ENCODE data around the gene MGA. TPM values are rescaled to one million over a fixed set of nuclear protein-coding genes. Genes with fewer than 3 reads are reported as not detected.

The MGA gene
- polyA plus RNA-seq, 3 donors = 2.7 to 6.9 (median 4.2) TPM

DNA sequence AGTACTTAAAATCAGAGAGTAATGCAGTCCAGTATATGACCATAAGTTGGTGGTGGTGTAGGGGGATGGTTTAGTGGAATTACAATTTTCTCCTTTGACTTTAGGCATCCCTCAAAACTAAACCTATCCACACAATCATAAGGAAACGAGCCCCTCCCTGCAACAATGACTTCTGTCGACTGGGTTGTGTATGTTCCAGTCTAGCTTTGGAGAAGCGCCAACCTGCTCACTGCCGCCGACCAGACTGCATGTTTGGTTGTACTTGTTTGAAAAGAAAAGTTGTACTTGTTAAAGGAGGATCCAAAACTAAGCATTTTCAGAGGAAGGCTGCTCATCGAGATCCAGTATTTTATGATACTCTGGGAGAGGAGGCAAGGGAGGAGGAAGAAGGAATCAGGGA lies 52.8 kb downstream of the MGA start:
- TF ChIP-seq, protein P1, sequence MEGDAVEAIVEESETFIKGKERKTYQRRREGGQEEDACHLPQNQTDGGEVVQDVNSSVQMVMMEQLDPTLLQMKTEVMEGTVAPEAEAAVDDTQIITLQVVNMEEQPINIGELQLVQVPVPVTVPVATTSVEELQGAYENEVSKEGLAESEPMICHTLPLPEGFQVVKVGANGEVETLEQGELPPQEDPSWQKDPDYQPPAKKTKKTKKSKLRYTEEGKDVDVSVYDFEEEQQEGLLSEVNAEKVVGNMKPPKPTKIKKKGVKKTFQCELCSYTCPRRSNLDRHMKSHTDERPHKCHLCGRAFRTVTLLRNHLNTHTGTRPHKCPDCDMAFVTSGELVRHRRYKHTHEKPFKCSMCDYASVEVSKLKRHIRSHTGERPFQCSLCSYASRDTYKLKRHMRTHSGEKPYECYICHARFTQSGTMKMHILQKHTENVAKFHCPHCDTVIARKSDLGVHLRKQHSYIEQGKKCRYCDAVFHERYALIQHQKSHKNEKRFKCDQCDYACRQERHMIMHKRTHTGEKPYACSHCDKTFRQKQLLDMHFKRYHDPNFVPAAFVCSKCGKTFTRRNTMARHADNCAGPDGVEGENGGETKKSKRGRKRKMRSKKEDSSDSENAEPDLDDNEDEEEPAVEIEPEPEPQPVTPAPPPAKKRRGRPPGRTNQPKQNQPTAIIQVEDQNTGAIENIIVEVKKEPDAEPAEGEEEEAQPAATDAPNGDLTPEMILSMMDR (IDR thresholded peaks at IDR 0.05) = no peak
- Histone ChIP-seq H3K27me3 (ENCODE audit: control insufficient read depth in 2 of 2, insufficient read depth in 2 of 2, low read length in 2 of 2) (no peaks in the 10 kb centered on the region), H3K79me2 (ENCODE audit: insufficient read depth, low read length) (no peaks in the 10 kb centered on the region), H3K4me1 (ENCODE audit: control insufficient read depth in 1 of 2, insufficient read depth in 2 of 2, low read length in 2 of 2) (no peaks in the 10 kb centered on the region), H4K20me1 (ENCODE audit: insufficient read depth, low read length) (no peaks in the 10 kb centered on the region), H3K4me2 (replicated peaks; ENCODE audit: extremely low read depth, low read length, poor library complexity, severe bottlenecking) (no peak overlapping the region), H2AFZ (ENCODE audit: insufficient read depth, low read depth, low read length, poor library complexity, severe bottlenecking) (no peak overlapping the region), H3K9ac (ENCODE audit: insufficient read depth, low read length, poor library complexity, severe bottlenecking) (no peak overlapping the region), H3K27ac (ENCODE audit: low read depth in 1 of 2, low read length in 2 of 2) (no peak overlapping the region), H3K4me3 (replicated peaks in 1 of 3; ENCODE audit: low read depth in 2 of 3, low read length in 3 of 3) (no peak overlapping the region), H3K9me3 (replicated peaks in 1 of 2; ENCODE audit: control insufficient read depth in 1 of 2, insufficient read depth in 1 of 2, low read length in 2 of 2) (no peaks in the 10 kb centered on the region), H3K36me3 (replicated peaks in 1 of 2; ENCODE audit: control insufficient read depth in 1 of 2, insufficient read depth in 2 of 2, low read length in 2 of 2) (peaks cover 55 to 77% of the 10 kb centered on the region in 2 donors)
- no peak overlapping the region for H3K4me3 Mint-ChIP-seq
- no peak for DNase-seq
- peak overlapping the region in 1 of 7 donors; percentile 39 for H3K27ac Mint-ChIP-seq
- intact Hi-C loops (cut with micrococcal nuclease) = no loop called here
- 100% methylated on average over 1 of the region's 6 CpGs for WGBS (ENCODE audit: insufficient coverage)
- peaks cover 57 to 69% of the 10 kb centered on the region in 2 donors for H3K36me3 Mint-ChIP-seq
- no peaks in the 10 kb centered on the region for H3K4me1 Mint-ChIP-seq
- H3K9me3 Mint-ChIP-seq = no peaks in the 10 kb centered on the region
- no peaks in the 10 kb centered on the region for H3K27me3 Mint-ChIP-seq (ENCODE audit: low read depth in 3 of 3)

DNA sequence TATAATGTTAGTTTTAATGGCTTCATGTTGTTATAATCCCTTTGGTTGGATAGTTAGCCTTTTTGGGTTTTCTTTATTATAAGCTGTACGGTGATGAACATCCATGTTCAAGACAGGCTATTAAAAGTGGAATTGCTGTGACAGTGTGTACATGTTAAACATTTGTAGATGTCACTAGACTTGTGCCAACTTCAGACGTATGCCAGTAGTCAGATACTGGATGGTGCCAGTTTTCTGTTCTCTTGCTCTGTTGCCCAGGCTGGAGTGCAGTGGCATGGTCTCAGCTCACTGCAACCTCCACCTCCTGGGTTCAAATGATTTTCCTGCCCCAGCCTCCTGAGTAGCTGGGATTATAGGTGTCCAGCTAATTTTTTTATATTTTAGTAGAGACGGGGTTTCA lies 54.1 kb downstream of the MGA start:
- WGBS (ENCODE audit: insufficient coverage) = 98% methylated on average over 3 of the region's 3 CpGs
- TF ChIP-seq, protein P1 (IDR thresholded peaks at IDR 0.05) = no peak
- no peaks in the 10 kb centered on the region for H3K4me1 ChIP-seq (ENCODE audit: control insufficient read depth in 1 of 2, insufficient read depth in 2 of 2, low read length in 2 of 2)
- no peaks in the 10 kb centered on the region for H3K27me3 ChIP-seq (ENCODE audit: control insufficient read depth in 2 of 2, insufficient read depth in 2 of 2, low read length in 2 of 2)
- H3K36me3 ChIP-seq (replicated peaks in 1 of 2; ENCODE audit: control insufficient read depth in 1 of 2, insufficient read depth in 2 of 2, low read length in 2 of 2) = peaks cover 54 to 72% of the 10 kb centered on the region in 2 donors
- Mint-ChIP-seq H3K4me3 (no peak overlapping the region), H3K27ac (no peak overlapping the region), H3K4me1 (no peaks in the 10 kb centered on the region), H3K36me3 (peaks cover 44 to 62% of the 10 kb centered on the region in 2 donors), H3K9me3 (no peaks in the 10 kb centered on the region), H3K27me3 (ENCODE audit: low read depth in 3 of 3) (no peaks in the 10 kb centered on the region)
- no peak overlapping the region for H3K4me3 ChIP-seq (replicated peaks in 1 of 3; ENCODE audit: low read depth in 2 of 3, low read length in 3 of 3)
- no peaks in the 10 kb centered on the region for H3K79me2 ChIP-seq (ENCODE audit: insufficient read depth, low read length)
- H3K9me3 ChIP-seq (replicated peaks in 1 of 2; ENCODE audit: control insufficient read depth in 1 of 2, insufficient read depth in 1 of 2, low read length in 2 of 2) = no peaks in the 10 kb centered on the region
- no peak overlapping the region for H2AFZ ChIP-seq (ENCODE audit: insufficient read depth, low read depth, low read length, poor library complexity, severe bottlenecking)
- H3K27ac ChIP-seq (ENCODE audit: low read depth in 1 of 2, low read length in 2 of 2) = no peak overlapping the region
- DNase-seq = no peak
- no peak overlapping the region for H3K9ac ChIP-seq (ENCODE audit: insufficient read depth, low read length, poor library complexity, severe bottlenecking)
- no peak overlapping the region for H3K4me2 ChIP-seq (replicated peaks; ENCODE audit: extremely low read depth, low read length, poor library complexity, severe bottlenecking)
- H4K20me1 ChIP-seq (ENCODE audit: insufficient read depth, low read length) = no peaks in the 10 kb centered on the region
- intact Hi-C loops (cut with micrococcal nuclease) = no loop called here
